Effector CD4-positive, alpha-beta T cell (primary cell): ENCODE measurements around the gene HARS1.
"Not testable (repeated sequence)": the region's sequence is repeated elsewhere in the genome, so short reads cannot be mapped to it uniquely, and the experiment has no call there.

Experiments used
- DNase-seq: peaks from one replicate; pipeline ENCODE4 v3.0.0-alpha.2; 2020

Gene HARS1

GRCh38 chr5:140674211-140674610 lies 17.0 kb downstream of the HARS1 start:
- DNase-seq: no peak

GRCh38 chr5:140673187-140673976 lies 17.8 kb downstream of the HARS1 start, which contains the start of gene DND1:
Gene DND1, minus strand, starts transcription at chr5:140673576. Its CDS starts 34 bp downstream, at chr5:140673542.
- no peak for DNase-seq

GRCh38 chr5:140672455-140673186 lies 18.5 kb downstream of the HARS1 start:
- no peak for DNase-seq

- no peak for DNase-seq
Observed at GRCh38 chr5:140671472-140672125, 19.6 kb downstream of the HARS1 start.

- not testable (repeated sequence) for DNase-seq
Observed at GRCh38 chr5:140671035-140671434, 20.1 kb downstream of the HARS1 start.

GRCh38 chr5:140664359-140665119 lies 26.6 kb downstream of the HARS1 start, which contains the start of gene WDR55:
Gene WDR55, plus strand, starts transcription at chr5:140664904. Its CDS starts 9 bp downstream, at chr5:140664913.
- DNase-seq: peak; percentile 97

GRCh38 chr5:140664030-140664358 lies 27.2 kb downstream of the HARS1 start:
- DNase-seq: no peak

- DNase-seq: not testable (repeated sequence)
Observed at GRCh38 chr5:140660371-140660770, 30.8 kb downstream of the HARS1 start.

- DNase-seq: no peak
Observed at GRCh38 chr5:140658870-140659269, 32.3 kb downstream of the HARS1 start.

- DNase-seq: no peak
Observed at GRCh38 chr5:140647042-140647419, 44.1 kb downstream of the HARS1 start.

- DNase-seq: no peak
Observed at GRCh38 chr5:140642718-140643117, 48.5 kb downstream of the HARS1 start.

GRCh38 chr5:140641716-140642115 lies 49.5 kb downstream of the HARS1 start:
- DNase-seq: no peak

- DNase-seq: peak; percentile 95
Observed at GRCh38 chr5:140639148-140639981, 51.8 kb downstream of the HARS1 start, which contains the start of gene TMCO6. Gene TMCO6, plus strand, starts transcription at chr5:140639451. Its CDS starts 77 bp downstream, at chr5:140639528.

GRCh38 chr5:140638898-140639147 lies 52.3 kb downstream of the HARS1 start:
- not testable (repeated sequence) for DNase-seq

- no peak for DNase-seq
Observed at GRCh38 chr5:140637371-140638100, 53.6 kb downstream of the HARS1 start.

- no peak for DNase-seq
Observed at GRCh38 chr5:140635291-140636257, 55.6 kb downstream of the HARS1 start.

GRCh38 chr5:140634103-140634502 lies 57.1 kb downstream of the HARS1 start:
- DNase-seq: no peak

- DNase-seq: no peak
Observed at GRCh38 chr5:140633501-140633900, 57.7 kb downstream of the HARS1 start.

- no peak for DNase-seq
Observed at GRCh38 chr5:140633021-140633471, 58.1 kb downstream of the HARS1 start, which contains the start of gene CD14. Gene CD14, minus strand, starts transcription at chr5:140633175. Its CDS starts 104 bp downstream, at chr5:140633071.
